Loucy (cell line): Measurements from ENCODE around the gene MEGF8.

ENCODE experiments used
- H2AFZ ChIP-seq: fragments of 200-600 bp; sonication (generic); 2 replicates; pipeline ENCODE4 v1.6.0; 2016; ENCODE audit warnings: antibody characterized with exemption, mild to moderate bottlenecking, low read length, moderate library complexity
- H3F3A ChIP-seq: fragments of 200-600 bp; 2 replicates; pipeline ENCODE4 v1.6.0; 2016; ENCODE audit warnings: antibody characterized with exemption, low read depth, mild to moderate bottlenecking
- H3K27me3 ChIP-seq: fragments of 200-600 bp; sonication (generic); 2 replicates; pipeline ENCODE4 v1.6.1; 2014; ENCODE audit warnings: low read length, mild to moderate bottlenecking; ENCODE audit not compliant: insufficient read depth, poor library complexity, severe bottlenecking
- H3K36me3 ChIP-seq: fragments of 200-600 bp; sonication (generic); 2 replicates; pipeline ENCODE4 v1.6.1; 2016; ENCODE audit warnings: low read length; ENCODE audit not compliant: insufficient read depth
- H3K4me1 ChIP-seq: fragments of 200-600 bp; sonication (generic); 2 replicates; pipeline ENCODE4 v1.5.1; 2014; ENCODE audit warnings: low read length, mild to moderate bottlenecking; ENCODE audit not compliant: insufficient read depth, poor library complexity, severe bottlenecking
- H3K4me2 ChIP-seq: fragments of 200-600 bp; sonication (generic); 2 replicates; pipeline ENCODE4 v1.6.0; 2014; ENCODE audit warnings: antibody characterized with exemption, low read length, low read depth, mild to moderate bottlenecking; ENCODE audit not compliant: poor library complexity, severe bottlenecking
- H3K4me3 ChIP-seq: fragments of 200-600 bp; sonication (generic); 2 replicates; pipeline ENCODE4 v1.5.1; 2014; ENCODE audit warnings: low read length, mild to moderate bottlenecking, mixed read lengths; ENCODE audit not compliant: poor library complexity, severe bottlenecking
- H3K79me2 ChIP-seq: fragments of 200-600 bp; sonication (generic); 2 replicates; pipeline ENCODE4 v1.6.1; 2014; ENCODE audit warnings: low read length; ENCODE audit not compliant: insufficient read depth
- H3K9ac ChIP-seq: fragments of 200-600 bp; sonication (generic); 2 replicates; pipeline ENCODE4 v1.6.0; 2014; ENCODE audit warnings: mild to moderate bottlenecking, low read depth, low read length, moderate library complexity; ENCODE audit not compliant: poor library complexity, severe bottlenecking
- H3K9me2 ChIP-seq: fragments of 200-600 bp; sonication (generic); replicated peaks from 2 replicates; pipeline ENCODE4 v1.6.1; 2016; ENCODE audit warnings: low read depth, low read length, mixed read lengths
- H3K9me3 ChIP-seq: fragments of 200-600 bp; sonication (generic); 2 replicates; pipeline ENCODE4 v1.6.1; 2014; ENCODE audit warnings: mild to moderate bottlenecking, antibody characterized with exemption, low read length, low read depth; ENCODE audit not compliant: insufficient read depth
- H4K20me1 ChIP-seq: fragments of 200-600 bp; sonication (generic); 2 replicates; pipeline ENCODE4 v1.6.0; 2014; ENCODE audit warnings: antibody characterized with exemption, low read length, mild to moderate bottlenecking; ENCODE audit not compliant: insufficient read depth, poor library complexity, severe bottlenecking
- CTCF ChIP-seq: fragments of 200-600 bp; sonication (generic); conservative IDR thresholded peaks from 2 replicates; pipeline ENCODE4 v1.5.1; 2014; ENCODE audit warnings: mild to moderate bottlenecking, antibody characterized with exemption, low read length
- EZH2phosphoT487 ChIP-seq: fragments of 200-600 bp; IDR thresholded peaks from 2 replicates; pipeline ENCODE4 v1.6.1; 2018; ENCODE audit warnings: antibody characterized with exemption, mild to moderate bottlenecking, moderate library complexity, borderline replicate concordance

The MEGF8 gene

DNA sequence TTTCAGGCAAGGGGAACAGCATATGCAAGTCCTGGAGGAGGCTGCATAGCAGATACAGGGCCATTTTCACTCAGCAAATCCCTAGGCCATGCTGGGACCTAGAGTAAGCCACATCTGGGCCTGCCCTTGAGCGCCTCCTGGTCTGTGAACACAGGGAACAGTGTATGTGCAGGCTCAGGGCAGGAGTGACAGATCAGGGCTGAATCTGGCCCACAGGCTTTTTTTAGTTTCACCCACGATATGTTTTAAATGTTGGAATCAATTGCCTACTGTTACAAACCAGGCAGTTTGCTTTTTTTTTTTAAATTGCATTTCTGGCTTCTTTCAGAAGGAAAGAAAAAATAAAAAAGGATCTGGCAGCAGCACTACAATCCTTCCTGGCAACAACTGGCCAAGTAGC is 13.8 kb upstream of the MEGF8 start:
- no peak overlapping the region for H3K9ac ChIP-seq
- no peaks in the 10 kb centered on the region for H4K20me1 ChIP-seq
- no peak overlapping the region for H3K4me3 ChIP-seq
- no peaks in the 10 kb centered on the region for H3F3A ChIP-seq
- no peaks in the 10 kb centered on the region for H3K9me3 ChIP-seq
- no peaks in the 10 kb centered on the region for H3K36me3 ChIP-seq
- no peaks in the 10 kb centered on the region for H3K4me1 ChIP-seq
- no peaks in the 10 kb centered on the region for H3K27me3 ChIP-seq
- no peaks in the 10 kb centered on the region for H3K9me2 ChIP-seq
- no peaks in the 10 kb centered on the region for H3K79me2 ChIP-seq
- H2AFZ ChIP-seq, result no peak overlapping the region
- no peak overlapping the region for H3K4me2 ChIP-seq
- no peak for TF ChIP-seq EZH2phosphoT487
- peak; percentile 35 for TF ChIP-seq CTCF

DNA sequence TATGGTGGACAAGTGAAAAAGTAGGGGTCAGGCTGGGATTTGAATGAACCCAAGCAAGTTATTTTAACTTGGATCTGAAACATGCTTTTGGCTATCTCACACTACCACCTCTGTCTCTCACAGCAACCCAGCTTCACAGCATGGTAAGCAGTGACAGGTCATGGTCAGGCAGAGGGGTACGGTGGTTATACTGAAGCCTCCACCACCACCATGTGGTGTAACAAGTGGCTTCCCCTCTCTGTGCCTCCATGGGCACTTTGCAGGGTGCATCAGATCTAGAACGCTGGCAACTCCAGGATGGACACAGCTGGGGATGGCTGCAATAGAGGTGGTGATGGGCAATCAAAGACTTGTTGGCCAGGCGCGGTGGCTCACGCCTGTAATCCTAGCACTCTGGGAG is 13.1 kb upstream of the MEGF8 start:
- Histone ChIP-seq H4K20me1 (no peaks in the 10 kb centered on the region), H3K9ac (no peak overlapping the region), H3K9me2 (no peaks in the 10 kb centered on the region), H3K4me1 (no peaks in the 10 kb centered on the region), H3K4me2 (no peak overlapping the region), H2AFZ (no peak overlapping the region), H3K4me3 (no peak overlapping the region), H3K9me3 (no peaks in the 10 kb centered on the region), H3K36me3 (no peaks in the 10 kb centered on the region), H3K79me2 (no peaks in the 10 kb centered on the region), H3K27me3 (no peaks in the 10 kb centered on the region), H3F3A (no peaks in the 10 kb centered on the region)
- TF ChIP-seq EZH2phosphoT487, result no peak
- TF ChIP-seq CTCF, result no peak

DNA sequence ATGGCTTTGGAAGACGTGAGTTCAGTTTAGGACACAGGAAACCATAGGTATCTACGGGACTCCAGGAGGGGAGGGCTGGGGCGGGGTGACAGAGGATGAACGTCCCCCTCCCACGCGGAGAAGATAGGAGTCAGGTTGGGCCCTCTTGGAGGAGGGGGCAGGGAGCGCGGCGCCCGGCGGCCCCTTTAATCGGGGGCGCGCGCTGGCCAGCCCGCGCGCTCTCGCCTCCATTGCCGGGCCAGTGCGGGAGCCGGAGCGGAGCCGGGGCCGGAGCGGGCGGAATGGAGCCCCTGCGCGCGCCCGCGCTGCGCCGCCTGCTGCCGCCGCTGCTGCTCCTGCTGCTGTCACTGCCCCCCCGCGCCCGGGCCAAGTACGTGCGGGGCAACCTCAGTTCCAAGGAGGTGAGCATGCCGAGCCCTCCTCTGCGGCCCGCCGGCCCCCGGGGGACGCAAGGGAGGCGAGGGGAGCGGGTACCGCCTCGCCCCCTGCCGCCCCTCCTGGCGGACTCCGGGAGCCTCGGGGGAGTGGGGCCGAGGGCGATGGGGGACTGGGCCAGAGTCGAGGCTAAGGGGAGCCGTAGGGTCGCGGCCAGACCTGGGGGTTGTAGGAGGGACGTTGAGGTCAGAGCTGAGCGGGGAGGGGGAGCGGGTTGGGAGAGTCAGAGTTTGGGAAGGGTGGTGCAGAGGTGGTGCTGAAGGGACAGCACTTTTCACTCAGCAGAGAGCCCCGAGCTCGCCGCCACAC is 12.2 kb upstream of the MEGF8 start, which contains the start of gene TMEM145:
Gene TMEM145, plus strand, starts transcription at position 214 of the 744 bp plus-strand sequence. Its CDS starts 68 bp downstream, at position 282.
- Histone ChIP-seq H3K27me3 (no peaks in the 10 kb centered on the region), H4K20me1 (no peaks in the 10 kb centered on the region), H3K9me2 (no peaks in the 10 kb centered on the region), H3K4me3 (peak within 1 kb of the TSS; percentile 56), H2AFZ (no peak within 1 kb of the TSS), H3F3A (no peaks in the 10 kb centered on the region), H3K79me2 (no peaks in the 10 kb centered on the region), H3K9me3 (no peaks in the 10 kb centered on the region), H3K9ac (no peak within 1 kb of the TSS), H3K4me1 (no peaks in the 10 kb centered on the region), H3K4me2 (peak within 1 kb of the TSS; percentile 67), H3K36me3 (no peaks in the 10 kb centered on the region)
- TF ChIP-seq CTCF, result no peak
- TF ChIP-seq EZH2phosphoT487, result no peak
